ENCODE results near the gene KMT2C.

DNA sequence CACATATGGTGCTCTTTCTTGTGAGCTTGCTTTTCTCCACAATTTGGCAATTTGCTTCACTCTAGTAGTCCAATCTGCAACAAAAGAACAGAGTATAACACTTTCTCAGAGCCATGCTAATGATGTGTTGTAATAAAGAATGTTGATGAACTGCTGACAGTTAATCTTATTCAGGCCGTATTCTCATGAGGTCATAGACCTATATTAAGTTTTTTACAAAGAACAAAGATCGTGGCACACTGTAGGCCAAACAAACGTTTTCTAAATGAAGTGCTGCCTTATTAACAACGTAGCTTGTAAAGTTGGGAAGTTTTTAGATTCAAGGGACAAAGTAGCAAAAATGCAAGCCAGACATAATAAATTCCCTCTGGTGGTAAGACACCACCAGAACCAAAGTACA lies 250.2 kb downstream of the KMT2C start:
- TF ChIP-seq, protein P1, sequence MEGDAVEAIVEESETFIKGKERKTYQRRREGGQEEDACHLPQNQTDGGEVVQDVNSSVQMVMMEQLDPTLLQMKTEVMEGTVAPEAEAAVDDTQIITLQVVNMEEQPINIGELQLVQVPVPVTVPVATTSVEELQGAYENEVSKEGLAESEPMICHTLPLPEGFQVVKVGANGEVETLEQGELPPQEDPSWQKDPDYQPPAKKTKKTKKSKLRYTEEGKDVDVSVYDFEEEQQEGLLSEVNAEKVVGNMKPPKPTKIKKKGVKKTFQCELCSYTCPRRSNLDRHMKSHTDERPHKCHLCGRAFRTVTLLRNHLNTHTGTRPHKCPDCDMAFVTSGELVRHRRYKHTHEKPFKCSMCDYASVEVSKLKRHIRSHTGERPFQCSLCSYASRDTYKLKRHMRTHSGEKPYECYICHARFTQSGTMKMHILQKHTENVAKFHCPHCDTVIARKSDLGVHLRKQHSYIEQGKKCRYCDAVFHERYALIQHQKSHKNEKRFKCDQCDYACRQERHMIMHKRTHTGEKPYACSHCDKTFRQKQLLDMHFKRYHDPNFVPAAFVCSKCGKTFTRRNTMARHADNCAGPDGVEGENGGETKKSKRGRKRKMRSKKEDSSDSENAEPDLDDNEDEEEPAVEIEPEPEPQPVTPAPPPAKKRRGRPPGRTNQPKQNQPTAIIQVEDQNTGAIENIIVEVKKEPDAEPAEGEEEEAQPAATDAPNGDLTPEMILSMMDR (conservative IDR thresholded peaks at IDR 0.05; ENCODE audit: low read length) = no peak
- TF ChIP-seq EZH2phosphoT487 (IDR thresholded peaks at IDR 0.05; ENCODE audit: borderline replicate concordance) = no peak

Data from Loucy (cell line).